ENCODE data around the gene ZDHHC7.

DNA sequence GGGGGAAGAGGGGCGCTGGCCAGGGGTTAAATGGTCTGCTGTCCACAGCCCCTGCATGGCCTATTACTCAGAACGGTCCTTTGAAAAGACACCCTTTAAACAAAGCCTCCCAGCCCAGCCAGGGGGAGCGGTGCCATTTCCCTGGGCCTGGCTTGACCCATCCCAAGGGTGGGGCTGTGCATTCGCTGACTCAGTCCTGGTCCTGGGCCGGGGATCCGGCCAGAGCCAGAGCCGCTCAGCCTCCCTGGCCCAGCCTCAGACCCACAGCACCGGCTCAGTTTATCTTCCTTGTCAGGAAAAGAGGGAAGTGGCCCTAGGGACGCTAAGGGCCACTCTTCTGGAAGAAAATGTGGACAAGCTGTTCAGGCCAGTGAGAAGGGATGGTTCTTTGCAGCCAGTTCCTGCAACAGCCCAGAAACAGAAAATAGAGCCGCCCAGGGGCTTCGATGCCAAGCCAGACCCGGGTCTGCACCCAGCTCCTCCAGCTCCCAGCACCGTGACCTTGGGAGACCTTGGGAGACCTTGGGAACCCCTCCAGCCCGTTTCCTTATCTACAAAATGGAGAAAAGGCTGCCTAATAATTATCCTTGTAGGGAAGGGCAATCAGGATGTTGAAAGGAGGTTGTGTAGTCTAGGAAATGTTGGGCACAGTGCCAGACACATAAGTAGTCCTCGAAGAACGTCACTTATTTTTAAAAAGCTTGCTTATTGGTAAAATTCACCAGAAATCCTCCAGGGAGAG, 82.5 kb downstream of the ZDHHC7 start:
- TF ChIP-seq POLR2A (IDR thresholded peaks at IDR 0.05; ENCODE audit: low read length) (no peak), CTCF (IDR thresholded peaks at IDR 0.05) (no peak), EP300 (IDR thresholded peaks at IDR 0.05) (no peak), MYC (IDR thresholded peaks at IDR 0.05; ENCODE audit: borderline replicate concordance, low read length) (no peak), HDAC2 (IDR thresholded peaks at IDR 0.05) (no peak), MAZ (IDR thresholded peaks at IDR 0.05; ENCODE audit: borderline replicate concordance, low read depth, low read length) (no peak), TP53 (CRISPR knock-in tag; IDR thresholded peaks at IDR 0.05) (no peak), EHMT2 (IDR thresholded peaks at IDR 0.05; ENCODE audit: low read depth) (no peak), JUNB (IDR thresholded peaks at IDR 0.05) (no peak), MAFK (IDR thresholded peaks at IDR 0.05; ENCODE audit: partially characterized antibody) (no peak), KDM5A (IDR thresholded peaks at IDR 0.05) (no peak)
- TF ChIP-seq, protein P1, sequence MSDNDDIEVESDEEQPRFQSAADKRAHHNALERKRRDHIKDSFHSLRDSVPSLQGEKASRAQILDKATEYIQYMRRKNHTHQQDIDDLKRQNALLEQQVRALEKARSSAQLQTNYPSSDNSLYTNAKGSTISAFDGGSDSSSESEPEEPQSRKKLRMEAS (IDR thresholded peaks at IDR 0.05) = no peak
